K562 (cell line): ENCODE results near the gene OLIG2. TPM values are rescaled to one million over a fixed set of nuclear protein-coding genes. Genes with fewer than 3 reads are reported as not detected.

ENCODE experiments used
- ATAC-seq: fragments of 200-7000 bp; cut with Tn5 transposase; 3 replicates; pipeline ENCODE4 v1.9.1; 2020; ENCODE audit warnings: moderate library complexity
- BruUV-seq: library from RNA; stranded (reverse); fragments of 400-500 nt; replicated peaks from 2 replicates; lab custom pipeline; 2021; lab: Mats Ljungman, UMichigan
- CTCF ChIA-PET: fragments of 300-600 bp; formaldehyde crosslinking; extraction: SDS; loops from one replicate; lab custom pipeline; 2021; ENCODE audit warnings: low intra/inter-chr PET ratio; lab: Yijun Ruan, JAX
- POLR2A ChIA-PET: fragments of 300-600, 350-650 bp; sonication (Branson Sonifier 250); formaldehyde crosslinking; extraction: SDS; loops from one replicate; lab custom pipeline; 2021; ENCODE audit warnings: antibody characterized with exemption, inconsistent platforms; lab: Yijun Ruan, JAX
- DNase-seq, 4 experiments: peaks; one replicate each; pipeline versions ENCODE4 v3.0.0 to v3.0.0-alpha.2; 2011 to 2018; ENCODE audit warnings: low spot score in 3 of 4, mixed read lengths in 3 of 4; ENCODE audit errors: extremely low read depth in 1 of 4
- FAIRE-seq: peaks from 2 replicates; lab custom pipeline; 2011; peaks lifted over from hg19 to GRCh38; lab: Jason Lieb, UNC
- H2AFZ ChIP-seq: 2 replicates; pipeline ENCODE4 v1.6.0; 2011; ENCODE audit warnings: low read depth, low read length, control low read depth, inconsistent platforms
- H3K27ac ChIP-seq: fragments of 200-600 bp; 3 replicates; pipeline ENCODE4 v1.8.0; 2011; ENCODE audit warnings: low read depth, mild to moderate bottlenecking, control low read depth, inconsistent platforms, low read length, moderate library complexity, mixed read lengths; ENCODE audit errors: extremely low read depth
- H3K27me3 ChIP-seq, 2 experiments: fragments of 300-600 bp in 1 of 2; 2 replicates in 1 of 2; 3 replicates in 1 of 2; pipeline versions ENCODE4 v1.6.0 to v1.8.0; 2011; ENCODE audit warnings: inconsistent platforms in 2 of 2, low read length in 2 of 2, mild to moderate bottlenecking in 1 of 2, mixed read lengths in 1 of 2, moderate library complexity in 1 of 2; ENCODE audit not compliant: control insufficient read depth in 2 of 2, insufficient read depth in 2 of 2
- H3K36me3 ChIP-seq: fragments of 300-600 bp; 3 replicates; pipeline ENCODE4 v1.8.0; 2011; ENCODE audit warnings: mild to moderate bottlenecking, low read length, inconsistent platforms; ENCODE audit not compliant: control insufficient read depth, insufficient read depth
- H3K4me1 ChIP-seq, 2 experiments: fragments of 200-600 bp in 1 of 2; replicated peaks in 1 of 2; 2 replicates in 1 of 2; 3 replicates in 1 of 2; pipeline versions ENCODE4 v1.5.1 to v1.8.0; 2011; ENCODE audit warnings: inconsistent platforms in 2 of 2, low read length in 2 of 2, mild to moderate bottlenecking in 1 of 2, mixed read lengths in 1 of 2, moderate library complexity in 1 of 2; ENCODE audit not compliant: control insufficient read depth in 2 of 2, insufficient read depth in 2 of 2
- H3K4me2 ChIP-seq: 2 replicates; pipeline ENCODE4 v1.6.1; 2011; ENCODE audit warnings: low read length, control low read depth, inconsistent platforms, mixed read lengths; ENCODE audit not compliant: insufficient read depth
- H3K4me3 ChIP-seq: fragments of 200-600 bp; sonication (generic), shearing (Covaris generic); 2 replicates; pipeline ENCODE4 v1.5.1; 2016; ENCODE audit warnings: control low read depth, inconsistent platforms
- H3K79me2 ChIP-seq: fragments of 200-600 bp; 3 replicates; pipeline ENCODE4 v1.8.0; 2011; ENCODE audit warnings: low read length, inconsistent platforms; ENCODE audit not compliant: control insufficient read depth, insufficient read depth
- H3K9ac ChIP-seq, 2 experiments: 2 replicates each; pipeline versions ENCODE4 v1.6.0 to v1.6.1; 2011; ENCODE audit warnings: low read depth in 2 of 2, low read length in 2 of 2, control low read depth in 1 of 2, inconsistent platforms in 1 of 2, mild to moderate bottlenecking in 1 of 2, mixed read lengths in 1 of 2; ENCODE audit not compliant: insufficient read depth in 1 of 2
- H3K9me1 ChIP-seq: one replicate; pipeline ENCODE4 v1.6.0; 2011; ENCODE audit warnings: inconsistent platforms, mild to moderate bottlenecking, low read length, moderate library complexity; ENCODE audit not compliant: control insufficient read depth, insufficient read depth
- H3K9me3 ChIP-seq: replicated peaks from 2 replicates; pipeline ENCODE4 v1.5.1; 2011; ENCODE audit warnings: low read depth, low read length, inconsistent platforms; ENCODE audit not compliant: control insufficient read depth, insufficient read depth
- H4K20me1 ChIP-seq: replicated peaks from 2 replicates; pipeline ENCODE4 v1.6.1; 2011; ENCODE audit warnings: low read length, inconsistent platforms, mixed read lengths; ENCODE audit not compliant: control insufficient read depth, insufficient read depth
- CSDE1 ChIP-seq, 2 experiments: fragments of 450-650 bp; IDR thresholded peaks; 2 replicates each; pipeline ENCODE4 v1.6.1; 2016; ENCODE audit warnings: mild to moderate bottlenecking in 1 of 2
- HES1 ChIP-seq: fragments of 450-650 bp; IDR thresholded peaks from 2 replicates; pipeline ENCODE4 v1.6.1; 2016; ENCODE audit warnings: low read depth, mild to moderate bottlenecking, moderate library complexity
- JUNB ChIP-seq: fragments of 450-650 bp; formaldehyde crosslinking; conservative IDR thresholded peaks from 2 replicates; pipeline ENCODE4 v1.4.0; 2020; ENCODE audit warnings: mild to moderate bottlenecking
- MAFG ChIP-seq: fragments of 450-650 bp; conservative IDR thresholded peaks from 2 replicates; pipeline ENCODE4 v1.6.1; 2016; ENCODE audit warnings: missing genetic modification characterization, missing compliant biosample characterization
- MITF ChIP-seq: IDR thresholded peaks from 2 replicates; pipeline ENCODE4 v1.6.1; 2014; ENCODE audit warnings: antibody characterized with exemption
- NFE2L1 ChIP-seq: fragments of 450-650 bp; IDR thresholded peaks from 2 replicates; pipeline ENCODE4 v1.6.1; 2016; ENCODE audit warnings: missing genetic modification characterization, low read depth, mild to moderate bottlenecking, missing compliant biosample characterization, moderate library complexity, borderline replicate concordance
- PRPF4 ChIP-seq: fragments of 200-400 bp; formaldehyde crosslinking; IDR thresholded peaks from one replicate; pipeline ENCODE4 v1.6.1; 2017; ENCODE audit warnings: low read length, low read depth, mild to moderate bottlenecking; ENCODE audit not compliant: insufficient read depth, poor library complexity, severe bottlenecking
- PTBP1 ChIP-seq: fragments of 200-400 bp; formaldehyde crosslinking; IDR thresholded peaks from 2 replicates; pipeline ENCODE4 v1.6.1; 2017; ENCODE audit warnings: low read depth, low read length
- RBM39 ChIP-seq: fragments of 200-400 bp; formaldehyde crosslinking; optimal IDR thresholded peaks from 2 replicates; pipeline ENCODE3; 2018; ENCODE audit warnings: low read depth, low read length
- SLC30A9 ChIP-seq: fragments of 250-450 bp; sonication (Bioruptor Pico); IDR thresholded peaks from 2 replicates; pipeline ENCODE4 v1.8.0; 2022; ENCODE audit warnings: mild to moderate bottlenecking, moderate library complexity
- SPI1 ChIP-seq: IDR thresholded peaks from 2 replicates; pipeline ENCODE4 v1.6.1; 2011; ENCODE audit warnings: low read depth, low read length, control low read depth, borderline replicate concordance
- XRCC5 ChIP-seq: fragments of 200-400 bp; formaldehyde crosslinking; IDR thresholded peaks from 2 replicates; pipeline ENCODE4 v1.6.1; 2017; ENCODE audit warnings: low read depth, mild to moderate bottlenecking, low read length
- ZBED1 ChIP-seq: IDR thresholded peaks from 2 replicates; pipeline ENCODE4 v1.6.1; 2014
- ZNF146 ChIP-seq: IDR thresholded peaks from one replicate; pipeline ENCODE4 v1.6.1; 2018; ENCODE audit warnings: missing compliant biosample characterization; ENCODE audit not compliant: unreplicated experiment
- WGBS: fragments of 100-300 bp; shearing (Covaris generic); methylation state at CpG from one replicate; pipeline ENCODE4 v1.1.6; 2016; ENCODE audit warnings: low coverage, mixed read lengths; ENCODE audit not compliant: insufficient coverage; ENCODE audit errors: missing lambda C conversion rate; 5-methylcytosine and 5-hydroxymethylcytosine counted together
- in situ Hi-C: fragments of 300-500 bp; cut with MboI; formaldehyde crosslinking; loops from 4 replicates; pipeline ENCODE4 v1.15.0; 2018; ENCODE audit warnings: inconsistent platforms, mixed read lengths
- intact Hi-C: fragments of 100-400 bp; cut with micrococcal nuclease; formaldehyde crosslinking; loops from 2 replicates; pipeline ENCODE4 v1.14.2; 2022
- polyA plus RNA-seq, 8 experiments: library from polyadenylated mRNA; depleted of rRNA in 4 of 8; stranded (reverse) in 5 of 8; unstranded in 3 of 8; fragments of >200 nt; fragmentation: Nextera tagmentation in 2 of 8; fragmentation: Illumina TruSeq in 1 of 8; extraction: Ambion mirVana in 2 of 8; extraction: Trizol in 1 of 8; gene quantifications; 2 replicates each; pipeline versions ENCODE4 v1.2.1 to v1.2.3, GENCODE V29; 2011 to 2014; ENCODE audit warnings: inconsistent platforms in 1 of 8, missing spikeins in 1 of 8
- total RNA-seq, 7 experiments: library from RNA; depleted of rRNA in 6 of 7; stranded (reverse); fragments of >200 nt in 6 of 7; fragmentation: Illumina TruSeq in 2 of 7; extraction: Trizol in 2 of 7; gene quantifications; 2 replicates each; pipeline versions ENCODE4 v1.2.1 to v1.2.3, GENCODE V29; 2011 to 2021; ENCODE audit warnings: low replicate concordance in 1 of 7

Gene OLIG2
- total and polyA plus RNA-seq, 9 of the 15 experiments (the other 6 are each of a cell fraction or from before 2014, with no cell fraction given) = not detected

- TF ChIP-seq MITF = no peak
- TF ChIP-seq XRCC5 = no peak
- TF ChIP-seq PRPF4 = no peak
- no peak for TF ChIP-seq ZBED1
- no peak for TF ChIP-seq ZNF146 (CRISPR knock-in tag)
- TF ChIP-seq MAFG (tag) = no peak
- no peak for TF ChIP-seq JUNB
- TF ChIP-seq HES1 = no peak
These were observed 2.7 kb upstream of the OLIG2 start (continued) for GRCh38 chr21:33022828-33023573.

DNA sequence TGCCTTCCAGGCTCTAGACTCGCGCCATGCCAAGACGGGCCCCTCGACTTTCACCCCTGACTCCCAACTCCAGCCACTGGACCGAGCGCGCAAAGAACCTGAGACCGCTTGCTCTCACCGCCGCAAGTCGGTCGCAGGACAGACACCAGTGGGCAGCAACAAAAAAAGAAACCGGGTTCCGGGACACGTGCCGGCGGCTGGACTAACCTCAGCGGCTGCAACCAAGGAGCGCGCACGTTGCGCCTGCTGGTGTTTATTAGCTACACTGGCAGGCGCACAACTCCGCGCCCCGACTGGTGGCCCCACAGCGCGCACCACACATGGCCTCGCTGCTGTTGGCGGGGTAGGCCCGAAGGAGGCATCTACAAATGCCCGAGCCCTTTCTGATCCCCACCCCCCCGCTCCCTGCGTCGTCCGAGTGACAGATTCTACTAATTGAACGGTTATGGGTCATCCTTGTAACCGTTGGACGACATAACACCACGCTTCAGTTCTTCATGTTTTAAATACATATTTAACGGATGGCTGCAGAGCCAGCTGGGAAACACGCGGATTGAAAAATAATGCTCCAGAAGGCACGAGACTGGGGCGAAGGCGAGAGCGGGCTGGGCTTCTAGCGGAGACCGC lies 2.0 kb upstream of the OLIG2 start:
- BruUV-seq = no TSS peak
- DNase-seq (no peak), FAIRE-seq (no peak), ATAC-seq (no peak)
- Histone ChIP-seq H3K27me3 (peaks cover 72 to 87% of the 10 kb centered on the region in 2 experiments), H3K9ac (no peak overlapping the region), H3K9me3 (no peaks in the 10 kb centered on the region), H3K36me3 (no peaks in the 10 kb centered on the region), H3K4me1 (peaks cover 0 to 22% of the 10 kb centered on the region in 2 experiments; a peak in 1 of 5 replicates), H3K9me1 (no peaks in the 10 kb centered on the region), H3K79me2 (no peaks in the 10 kb centered on the region), H3K4me3 (no peak overlapping the region), H2AFZ (no peak overlapping the region), H4K20me1 (no peaks in the 10 kb centered on the region; the same call in 1 of the 2 replicates), H3K27ac (no peak overlapping the region), H3K4me2 (no peak overlapping the region)
- in situ Hi-C loops (no loop called here), intact Hi-C loops (no loop called here)
- CTCF ChIA-PET = no interaction called here
- WGBS = 14% methylated on average over 44 of the region's 49 CpGs
- POLR2A ChIA-PET = interaction anchor here (0.8 to 1.4 kb wide), 2 partner anchors 12 to 173 kb away, joined by 3 to 4 read pairs; no protein-coding TSS in a partner anchor
- TF ChIP-seq SPI1 (no peak), PTBP1 (no peak), RBM39 (no peak), CSDE1 (IDR thresholded peaks at IDR 0.05) (no peak), NFE2L1 (tag) (no peak), SLC30A9 (CRISPR knock-in tag) (no peak)
